K562 (cell line): ENCODE data around the gene KIF3B.

ENCODE experiments used
- CBFA2T2 ChIP-seq: fragments of 450-650 bp; conservative IDR thresholded peaks from 2 replicates; pipeline ENCODE4 v1.6.1; 2017; ENCODE audit warnings: mild to moderate bottlenecking
- ZNF583 ChIP-seq: fragments of 250-450 bp; sonication (Bioruptor Pico); IDR thresholded peaks from 2 replicates; pipeline ENCODE4 v1.4.0; 2020
- TF ChIP-seq, protein P1 (sequence below): fragments of 450-650 bp; IDR thresholded peaks from 2 replicates; pipeline ENCODE4 v1.6.1; 2018; ENCODE audit not compliant: partially characterized antibody

DNA sequence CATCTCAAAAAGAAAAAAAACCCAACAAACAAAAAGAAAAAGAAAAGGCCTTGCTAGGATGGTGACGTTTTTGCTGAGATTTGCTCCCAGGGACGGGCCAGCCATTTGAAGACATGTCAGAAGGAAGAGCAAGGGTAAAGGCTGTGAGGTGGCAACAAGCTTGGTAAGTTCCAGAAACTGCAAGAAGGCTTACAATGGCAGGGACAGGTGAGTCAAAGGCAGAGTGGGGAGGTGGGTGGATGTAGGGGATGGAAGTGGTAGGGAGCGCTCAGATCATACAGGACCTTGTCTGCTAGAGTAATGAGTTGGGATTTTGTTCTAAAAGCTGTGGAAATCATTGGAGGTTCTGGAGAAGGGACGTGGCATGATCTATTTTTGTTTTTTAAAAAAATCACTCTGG, 4.3 kb downstream of the KIF3B start:
- TF ChIP-seq ZNF583 (CRISPR knock-in tag) = no peak
- no peak for TF ChIP-seq CBFA2T2
- TF ChIP-seq, protein P1, sequence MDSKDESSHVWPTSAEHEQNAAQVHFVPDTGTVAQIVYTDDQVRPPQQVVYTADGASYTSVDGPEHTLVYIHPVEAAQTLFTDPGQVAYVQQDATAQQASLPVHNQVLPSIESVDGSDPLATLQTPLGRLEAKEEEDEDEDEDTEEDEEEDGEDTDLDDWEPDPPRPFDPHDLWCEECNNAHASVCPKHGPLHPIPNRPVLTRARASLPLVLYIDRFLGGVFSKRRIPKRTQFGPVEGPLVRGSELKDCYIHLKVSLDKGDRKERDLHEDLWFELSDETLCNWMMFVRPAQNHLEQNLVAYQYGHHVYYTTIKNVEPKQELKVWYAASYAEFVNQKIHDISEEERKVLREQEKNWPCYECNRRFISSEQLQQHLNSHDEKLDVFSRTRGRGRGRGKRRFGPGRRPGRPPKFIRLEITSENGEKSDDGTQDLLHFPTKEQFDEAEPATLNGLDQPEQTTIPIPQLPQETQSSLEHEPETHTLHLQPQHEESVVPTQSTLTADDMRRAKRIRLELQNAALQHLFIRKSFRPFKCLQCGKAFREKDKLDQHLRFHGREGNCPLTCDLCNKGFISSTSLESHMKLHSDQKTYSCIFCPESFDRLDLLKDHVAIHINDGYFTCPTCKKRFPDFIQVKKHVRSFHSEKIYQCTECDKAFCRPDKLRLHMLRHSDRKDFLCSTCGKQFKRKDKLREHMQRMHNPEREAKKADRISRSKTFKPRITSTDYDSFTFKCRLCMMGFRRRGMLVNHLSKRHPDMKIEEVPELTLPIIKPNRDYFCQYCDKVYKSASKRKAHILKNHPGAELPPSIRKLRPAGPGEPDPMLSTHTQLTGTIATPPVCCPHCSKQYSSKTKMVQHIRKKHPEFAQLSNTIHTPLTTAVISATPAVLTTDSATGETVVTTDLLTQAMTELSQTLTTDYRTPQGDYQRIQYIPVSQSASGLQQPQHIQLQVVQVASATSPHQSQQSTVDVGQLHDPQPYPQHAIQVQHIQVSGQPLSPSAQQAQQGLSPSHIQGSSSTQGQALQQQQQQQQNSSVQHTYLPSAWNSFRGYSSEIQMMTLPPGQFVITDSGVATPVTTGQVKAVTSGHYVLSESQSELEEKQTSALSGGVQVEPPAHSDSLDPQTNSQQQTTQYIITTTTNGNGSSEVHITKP = no peak
